Endodermal cell (in vitro differentiated cells): ENCODE results near the gene STAG3. TPM values are rescaled to one million over a fixed set of nuclear protein-coding genes. Genes with fewer than 3 reads are reported as not detected.
"Not testable (repeated sequence)": the region's sequence is repeated elsewhere in the genome, so short reads cannot be mapped to it uniquely, and the experiment has no call there.

ENCODE experiments used
- DNase-seq: peaks from one replicate; pipeline ENCODE4 v3.0.0-alpha.2; 2017
- H3K27ac ChIP-seq: 2 replicates; pipeline ENCODE4 v1.5.1; 2013; ENCODE audit warnings: mild to moderate bottlenecking, low read depth, low read length, moderate library complexity
- H3K27me3 ChIP-seq: 2 replicates; pipeline ENCODE4 v1.6.1; 2013; ENCODE audit warnings: mild to moderate bottlenecking, low read length, moderate library complexity; ENCODE audit not compliant: insufficient read depth, control insufficient read depth, poor library complexity, severe bottlenecking
- H3K36me3 ChIP-seq: 2 replicates; pipeline ENCODE4 v1.7.0; 2013; ENCODE audit warnings: mild to moderate bottlenecking, low read length, moderate library complexity; ENCODE audit not compliant: control insufficient read depth, insufficient read depth
- H3K4me1 ChIP-seq: one replicate; pipeline ENCODE4 v1.7.0; 2013; ENCODE audit warnings: low read length; ENCODE audit not compliant: control insufficient read depth, insufficient read depth
- H3K4me3 ChIP-seq: 2 replicates; pipeline ENCODE4 v1.5.1; 2013; ENCODE audit warnings: mild to moderate bottlenecking, low read length, moderate library complexity
- H3K9ac ChIP-seq: 2 replicates; pipeline ENCODE4 v1.6.1; 2013; ENCODE audit warnings: mild to moderate bottlenecking, low read length, moderate library complexity; ENCODE audit not compliant: poor library complexity, severe bottlenecking; ENCODE audit errors: extremely low read depth
- H3K9me3 ChIP-seq: 2 replicates; pipeline ENCODE4 v1.6.1; 2013; ENCODE audit warnings: mild to moderate bottlenecking, low read length, moderate library complexity; ENCODE audit not compliant: control insufficient read depth
- H3K27ac Mint-ChIP-seq: 2 replicates; pipeline ENCODE4 v1.8.0; 2020; ENCODE audit warnings: mixed read lengths
- H3K27me3 Mint-ChIP-seq: 2 replicates; pipeline ENCODE4 v1.8.0; 2021; ENCODE audit warnings: mild to moderate bottlenecking, mixed read lengths; ENCODE audit not compliant: insufficient read depth
- H3K36me3 Mint-ChIP-seq: 2 replicates; pipeline ENCODE4 v1.8.0; 2020; ENCODE audit warnings: low read depth, mixed read lengths
- H3K4me1 Mint-ChIP-seq: 2 replicates; pipeline ENCODE4 v1.8.0; 2020; ENCODE audit warnings: mixed read lengths
- H3K4me3 Mint-ChIP-seq: 2 replicates; pipeline ENCODE4 v1.8.0; 2020; ENCODE audit warnings: mild to moderate bottlenecking, moderate library complexity, mixed read lengths
- H3K9me3 Mint-ChIP-seq: 2 replicates; pipeline ENCODE4 v1.8.0; 2020; ENCODE audit warnings: mild to moderate bottlenecking, mixed read lengths
- CTCF ChIP-seq: fragments of 200-600 bp; sonication (generic); conservative IDR thresholded peaks from 2 replicates; pipeline ENCODE4 v1.5.0; 2021; ENCODE audit warnings: antibody characterized with exemption, mild to moderate bottlenecking
- WGBS, 2 experiments: methylation state at CpG; one replicate each; pipeline versions ENCODE4 v1.1.5 to v1.1.7; 2013; ENCODE audit warnings: missing lambda C conversion rate in 2 of 2, mixed read lengths in 1 of 2; ENCODE audit not compliant: insufficient coverage in 1 of 2, insufficient read length in 1 of 2; 5-methylcytosine and 5-hydroxymethylcytosine counted together
- microRNA-seq: library from miRNA; unstranded; fragments of <30 nt; microRNA quantifications from one replicate; pipeline ENCODE4 v1.2.0, GENCODE V29; 2020; ENCODE audit warnings: borderline microRNAs expressed
- total RNA-seq, 2 donors: library from RNA; stranded (reverse); fragmentation: NEBNext Ultra II Directional in 1 of 2; extraction: Animal tissue kit (Norgen Biotek cat#: 25700) in 1 of 2; gene quantifications; 2 replicates in 1 of 2; 3 replicates in 1 of 2; pipeline ENCODE4 v1.2.1, GENCODE V29; 2021

STAG3 gene
- total RNA-seq, 2 donors from 2014 or later: 1.2 to 3.3 TPM

GRCh38 chr7:100248483-100248882, 70.8 kb downstream of the STAG3 start:
- peaks cover 25% of the 10 kb centered on the region for H3K36me3 Mint-ChIP-seq
- no peak for DNase-seq
- no peaks in the 10 kb centered on the region for H3K27me3 Mint-ChIP-seq
- Histone ChIP-seq H3K4me1 (peaks cover 7% of the 10 kb centered on the region), H3K27me3 (no peaks in the 10 kb centered on the region), H3K27ac (no peak overlapping the region), H3K9me3 (no peaks in the 10 kb centered on the region), H3K36me3 (peaks cover 6% of the 10 kb centered on the region), H3K9ac (no peak overlapping the region), H3K4me3 (no peak overlapping the region)
- no peak overlapping the region for H3K4me3 Mint-ChIP-seq
- WGBS, 2 experiments: 88 to 91% methylated on average over 5 to 10 of the region's 10 CpGs
- H3K9me3 Mint-ChIP-seq: peaks cover 2% of the 10 kb centered on the region
- H3K4me1 Mint-ChIP-seq: peaks cover 35% of the 10 kb centered on the region
- peak overlapping the region; percentile 98 for H3K27ac Mint-ChIP-seq
- TF ChIP-seq CTCF: no peak

GRCh38 chr7:100257017-100257416, 79.3 kb downstream of the STAG3 start:
- Histone ChIP-seq H3K27me3 (no peaks in the 10 kb centered on the region), H3K4me1 (no peaks in the 10 kb centered on the region), H3K9me3 (no peaks in the 10 kb centered on the region), H3K9ac (no peak overlapping the region), H3K4me3 (no peak overlapping the region), H3K36me3 (no peaks in the 10 kb centered on the region), H3K27ac (no peak overlapping the region)
- Mint-ChIP-seq H3K27me3 (no peaks in the 10 kb centered on the region), H3K4me1 (peaks cover 4% of the 10 kb centered on the region), H3K27ac (no peak overlapping the region), H3K4me3 (no peak overlapping the region), H3K9me3 (peaks cover 2% of the 10 kb centered on the region), H3K36me3 (peaks cover 43% of the 10 kb centered on the region)
- no peak for TF ChIP-seq CTCF
- no peak for DNase-seq
- WGBS, 2 experiments: 94 to 97% methylated on average over 3 to 7 of the region's 7 CpGs

- not testable (repeated sequence) for H3K27me3 ChIP-seq, H3K27me3 Mint-ChIP-seq, H3K9ac ChIP-seq, H3K4me1 Mint-ChIP-seq, DNase-seq, H3K4me1 ChIP-seq, H3K9me3 ChIP-seq, H3K4me3 Mint-ChIP-seq, H3K9me3 Mint-ChIP-seq, H3K4me3 ChIP-seq, H3K27ac ChIP-seq
- peaks cover 59% of the 10 kb centered on the region for H3K36me3 Mint-ChIP-seq
- peak overlapping the region; percentile 52 for H3K27ac Mint-ChIP-seq
- H3K36me3 ChIP-seq: peaks cover 14% of the 10 kb centered on the region
- 91 to 100% methylated on average over 1 to 8 of the region's 8 CpGs for WGBS, 2 experiments
Measured at GRCh38 chr7:100259984-100260383, 82.3 kb downstream of the STAG3 start.

GRCh38 chr7:100262896-100263295, 85.2 kb downstream of the STAG3 start:
- not testable (repeated sequence) for H3K9me3 Mint-ChIP-seq, H3K4me1 ChIP-seq

More at GRCh38 chr7:100262896-100263295, 85.2 kb downstream of the STAG3 start:
- not testable (repeated sequence) for H3K27me3 Mint-ChIP-seq, H3K4me3 Mint-ChIP-seq, H3K27ac Mint-ChIP-seq, H3K4me3 ChIP-seq, H3K27ac ChIP-seq, H3K9me3 ChIP-seq, DNase-seq, H3K9ac ChIP-seq, H3K27me3 ChIP-seq
- 98 to 100% methylated on average over 2 to 4 of the region's 4 CpGs for WGBS, 2 experiments
- Mint-ChIP-seq H3K36me3 (peaks cover 56% of the 10 kb centered on the region), H3K4me1 (peaks cover 19% of the 10 kb centered on the region)
- peaks cover 24% of the 10 kb centered on the region for H3K36me3 ChIP-seq

Small RNAs within 50 kb of the gene (microRNA-seq; reads per million reads assigned to microRNA genes)
- gene MIR4658: not detected

Other genes with a start within 250 kb of the STAG3 start
- 1 to 10 TPM in 1 of 2 donors, under 1 TPM in 1; 0.82 to 1.4 TPM for gene GJC3, start 248.3 kb upstream of the STAG3 start, total RNA-seq
- not detected for gene AZGP1, start 201.9 kb upstream of the STAG3 start, total RNA-seq
- 10 to 100 TPM; 57.1 to 68.0 TPM for gene ZKSCAN1, start 162.3 kb upstream of the STAG3 start, total RNA-seq
- 10 to 100 TPM; 22.7 to 25.1 TPM for gene ZSCAN21, start 128.1 kb upstream of the STAG3 start, total RNA-seq
- gene ZNF3, start 96.2 kb upstream of the STAG3 start, total RNA-seq: 10 to 100 TPM; 32.8 to 39.9 TPM
- gene COPS6, start 88.9 kb upstream of the STAG3 start, total RNA-seq: 100 to 1,000 TPM; 109 to 121 TPM
- gene MCM7, start 76.5 kb upstream of the STAG3 start, total RNA-seq: 100 to 1,000 TPM; 219 to 242 TPM
- gene AP4M1, start 76.3 kb upstream of the STAG3 start, total RNA-seq: 10 to 100 TPM; 26.3 to 31.5 TPM
- gene TAF6, start 58.6 kb upstream of the STAG3 start, total RNA-seq: 100 to 1,000 TPM in 1 of 2 donors, 10 to 100 TPM in 1; 83.1 to 113 TPM
- gene CNPY4, start 58.3 kb upstream of the STAG3 start, total RNA-seq: 10 to 100 TPM; 16.2 to 19.4 TPM
- gene MBLAC1, start 51.0 kb upstream of the STAG3 start, total RNA-seq: 1 to 10 TPM; 1.3 to 1.4 TPM
- gene LAMTOR4, start 29.0 kb upstream of the STAG3 start, total RNA-seq: 100 to 1,000 TPM; 155 to 188 TPM
- gene TRAPPC14, start 19.2 kb upstream of the STAG3 start, total RNA-seq: 10 to 100 TPM; 24.7 to 30.0 TPM
- gene GAL3ST4, start 9.3 kb upstream of the STAG3 start, total RNA-seq: 1 to 10 TPM; 3.7 to 3.8 TPM
- gene GPC2, start 537 bp upstream of the STAG3 start, total RNA-seq: 10 to 100 TPM; 39.3 to 56.1 TPM
- not detected for gene PVRIG, start 42.0 kb downstream of the STAG3 start, total RNA-seq
- gene SPDYE3, start 129.8 kb downstream of the STAG3 start, total RNA-seq: not detected
- gene PILRB, start 180.2 kb downstream of the STAG3 start, total RNA-seq: 10 to 100 TPM; 51.9 to 84.4 TPM
- 10 to 100 TPM in 1 of 2 donors, 1 to 10 TPM in 1; 2.1 to 12.8 TPM for gene PILRA, start 195.6 kb downstream of the STAG3 start, total RNA-seq